ENCODE data around the gene MSI2. TPM values are rescaled to one million over a fixed set of nuclear protein-coding genes. Genes with fewer than 3 reads are reported as not detected.

Gene MSI2
- total RNA-seq, 4 donors from 2014 or later = 19.7 to 35.8 (median 22.4) TPM

- peaks cover under 1% of the 10 kb centered on the region for H3K4me1 ChIP-seq
- H3K36me3 ChIP-seq = no peaks in the 10 kb centered on the region
- WGBS = 100% methylated on average over 5 of the region's 5 CpGs
- no peak overlapping the region for H3K27ac ChIP-seq
- TF ChIP-seq POLR2A (IDR thresholded peaks at IDR 0.05) = no peak
- TF ChIP-seq POLR2AphosphoS5 (IDR thresholded peaks at IDR 0.05) = no peak
- TF ChIP-seq EP300 (IDR thresholded peaks at IDR 0.05) = no peak
- TF ChIP-seq, protein P1, sequence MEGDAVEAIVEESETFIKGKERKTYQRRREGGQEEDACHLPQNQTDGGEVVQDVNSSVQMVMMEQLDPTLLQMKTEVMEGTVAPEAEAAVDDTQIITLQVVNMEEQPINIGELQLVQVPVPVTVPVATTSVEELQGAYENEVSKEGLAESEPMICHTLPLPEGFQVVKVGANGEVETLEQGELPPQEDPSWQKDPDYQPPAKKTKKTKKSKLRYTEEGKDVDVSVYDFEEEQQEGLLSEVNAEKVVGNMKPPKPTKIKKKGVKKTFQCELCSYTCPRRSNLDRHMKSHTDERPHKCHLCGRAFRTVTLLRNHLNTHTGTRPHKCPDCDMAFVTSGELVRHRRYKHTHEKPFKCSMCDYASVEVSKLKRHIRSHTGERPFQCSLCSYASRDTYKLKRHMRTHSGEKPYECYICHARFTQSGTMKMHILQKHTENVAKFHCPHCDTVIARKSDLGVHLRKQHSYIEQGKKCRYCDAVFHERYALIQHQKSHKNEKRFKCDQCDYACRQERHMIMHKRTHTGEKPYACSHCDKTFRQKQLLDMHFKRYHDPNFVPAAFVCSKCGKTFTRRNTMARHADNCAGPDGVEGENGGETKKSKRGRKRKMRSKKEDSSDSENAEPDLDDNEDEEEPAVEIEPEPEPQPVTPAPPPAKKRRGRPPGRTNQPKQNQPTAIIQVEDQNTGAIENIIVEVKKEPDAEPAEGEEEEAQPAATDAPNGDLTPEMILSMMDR (IDR thresholded peaks at IDR 0.05) = no peak
- H3K4me3 ChIP-seq = no peak overlapping the region
- H3K9me3 ChIP-seq = no peaks in the 10 kb centered on the region
- DNase-seq (ENCODE audit: low spot score in 2 of 2) = no peak
- H3K27me3 ChIP-seq = no peaks in the 10 kb centered on the region
Observed at GRCh38 chr17:57467801-57468200, 211.5 kb downstream of the MSI2 start.

GRCh38 chr17:57468932-57469775 lies 212.8 kb downstream of the MSI2 start:
- 92% methylated on average over 9 of the region's 9 CpGs for WGBS
- H3K36me3 ChIP-seq = no peaks in the 10 kb centered on the region
- no peak for DNase-seq (ENCODE audit: low spot score in 2 of 2)
- H3K4me3 ChIP-seq = no peak overlapping the region
- no peak overlapping the region for H3K27ac ChIP-seq
- no peaks in the 10 kb centered on the region for H3K9me3 ChIP-seq
- TF ChIP-seq, protein P1 (IDR thresholded peaks at IDR 0.05) = no peak
- TF ChIP-seq POLR2AphosphoS5 (IDR thresholded peaks at IDR 0.05) = no peak
- TF ChIP-seq EP300 (IDR thresholded peaks at IDR 0.05) = no peak
- no peaks in the 10 kb centered on the region for H3K27me3 ChIP-seq
- H3K4me1 ChIP-seq = peaks cover 14% of the 10 kb centered on the region

DNA sequence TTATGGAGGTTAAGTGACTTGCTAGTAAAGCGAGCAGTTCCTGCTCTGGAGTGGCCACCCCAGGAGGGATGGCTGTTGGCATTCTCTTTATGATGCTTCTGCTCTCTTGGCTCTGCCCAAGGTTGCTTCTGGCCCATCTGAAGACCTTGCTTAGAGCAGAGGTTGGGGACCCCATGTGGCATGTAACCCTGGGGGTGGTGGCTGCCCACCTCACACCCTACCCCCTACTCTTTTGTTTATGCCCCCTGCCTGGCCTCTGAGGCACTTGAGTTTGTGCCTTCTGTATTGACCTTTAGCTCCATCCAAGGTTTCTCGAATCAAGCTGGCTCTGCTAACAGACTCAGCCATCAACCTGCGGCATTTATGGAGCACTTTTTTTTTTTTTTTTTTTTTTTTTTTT lies 214.6 kb downstream of the MSI2 start:
- Histone ChIP-seq H3K4me1 (peaks cover 15% of the 10 kb centered on the region), H3K9me3 (no peaks in the 10 kb centered on the region), H3K27me3 (no peaks in the 10 kb centered on the region), H3K4me3 (no peak overlapping the region), H3K27ac (no peak overlapping the region), H3K36me3 (no peaks in the 10 kb centered on the region)
- no peak for DNase-seq (ENCODE audit: low spot score in 2 of 2)
- WGBS = 95% methylated on average over 3 of the region's 3 CpGs
- TF ChIP-seq POLR2AphosphoS5 (IDR thresholded peaks at IDR 0.05) (no peak), POLR2A (IDR thresholded peaks at IDR 0.05) (no peak), EP300 (IDR thresholded peaks at IDR 0.05) (no peak)
- TF ChIP-seq, protein P1 (IDR thresholded peaks at IDR 0.05) = no peak

DNA sequence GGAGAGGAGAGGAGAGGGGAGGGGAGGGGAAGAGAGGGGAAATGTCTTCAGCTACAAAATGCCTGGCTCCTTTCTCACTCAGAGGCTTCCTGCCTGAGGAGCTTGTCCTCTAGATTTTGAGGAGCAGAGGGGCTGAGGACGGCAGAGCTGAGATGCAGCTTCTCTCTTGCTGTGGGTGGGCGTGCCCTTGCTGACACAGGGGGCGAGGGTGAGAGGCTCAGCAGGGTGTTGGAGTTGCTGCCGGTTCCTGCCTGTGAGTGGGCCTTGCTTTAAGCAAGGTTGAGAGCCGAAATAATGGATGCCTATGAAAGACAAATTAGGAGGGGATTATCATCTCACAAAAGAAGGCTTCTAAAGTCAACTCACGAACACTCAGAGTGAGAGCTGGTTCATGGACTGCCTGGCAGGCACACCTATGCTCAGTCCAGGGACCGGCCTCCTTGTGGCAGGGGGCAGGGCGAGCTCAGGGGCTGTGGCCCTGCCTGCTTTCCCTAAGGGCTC lies 215.6 kb downstream of the MSI2 start:
- 84% methylated on average over 8 of the region's 8 CpGs for WGBS
- TF ChIP-seq POLR2AphosphoS5 (IDR thresholded peaks at IDR 0.05) (no peak), POLR2A (IDR thresholded peaks at IDR 0.05) (no peak)
- H3K27ac ChIP-seq = no peak overlapping the region
- peaks cover 15% of the 10 kb centered on the region for H3K4me1 ChIP-seq
- no peaks in the 10 kb centered on the region for H3K9me3 ChIP-seq
- no peak for DNase-seq (ENCODE audit: low spot score in 2 of 2)
- no peaks in the 10 kb centered on the region for H3K27me3 ChIP-seq
- no peaks in the 10 kb centered on the region for H3K36me3 ChIP-seq
- H3K4me3 ChIP-seq = no peak overlapping the region

DNA sequence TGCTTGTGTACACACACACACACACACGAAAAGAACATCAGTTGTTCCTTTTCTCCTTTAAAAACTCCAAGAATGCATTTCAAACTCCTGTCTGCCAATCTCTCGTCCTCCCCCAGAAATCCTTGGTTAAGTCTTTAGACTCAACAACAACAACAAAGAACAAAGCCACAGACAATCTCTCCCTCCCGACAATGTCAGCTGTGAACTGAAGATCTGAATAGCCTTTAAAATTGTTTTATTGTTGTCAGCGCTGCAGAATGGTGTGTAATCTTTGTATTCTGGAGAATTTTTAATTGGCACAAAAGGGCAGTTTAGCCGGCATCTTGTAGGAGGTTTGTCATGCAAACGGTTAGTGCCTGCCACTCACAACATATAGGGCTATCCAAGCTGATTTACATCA lies 219.5 kb downstream of the MSI2 start:
- Histone ChIP-seq H3K27me3 (no peaks in the 10 kb centered on the region), H3K4me3 (no peak overlapping the region), H3K27ac (no peak overlapping the region), H3K36me3 (no peaks in the 10 kb centered on the region), H3K9me3 (no peaks in the 10 kb centered on the region), H3K4me1 (peaks cover 33% of the 10 kb centered on the region)
- 83% methylated on average over 6 of the region's 6 CpGs for WGBS
- TF ChIP-seq EP300 (IDR thresholded peaks at IDR 0.05) (no peak), POLR2A (IDR thresholded peaks at IDR 0.05) (no peak), POLR2AphosphoS5 (IDR thresholded peaks at IDR 0.05) (no peak)
- TF ChIP-seq, protein P1 (IDR thresholded peaks at IDR 0.05) = no peak
- no peak for DNase-seq (ENCODE audit: low spot score in 2 of 2)

Data from suprapubic skin (tissue), 4 donors.